ENCODE results near the gene GC. TPM values are rescaled to one million over a fixed set of nuclear protein-coding genes. Genes with fewer than 3 reads are reported as not detected.

Gene GC
- total RNA-seq, 2 donors from 2014 or later, result 0.69 TPM; not detected in 1

GRCh38 chr4:71775449-71775848 lies 8.4 kb downstream of the GC start:
- no peaks in the 10 kb centered on the region for H3K4me1 Mint-ChIP-seq
- no peak overlapping the region for H3K27ac Mint-ChIP-seq
- WGBS, 2 experiments (ENCODE audit: insufficient coverage in 1 of 2, insufficient read length in 1 of 2), result 94 to 100% methylated on average over 1 to 2 of the region's 2 CpGs

DNA sequence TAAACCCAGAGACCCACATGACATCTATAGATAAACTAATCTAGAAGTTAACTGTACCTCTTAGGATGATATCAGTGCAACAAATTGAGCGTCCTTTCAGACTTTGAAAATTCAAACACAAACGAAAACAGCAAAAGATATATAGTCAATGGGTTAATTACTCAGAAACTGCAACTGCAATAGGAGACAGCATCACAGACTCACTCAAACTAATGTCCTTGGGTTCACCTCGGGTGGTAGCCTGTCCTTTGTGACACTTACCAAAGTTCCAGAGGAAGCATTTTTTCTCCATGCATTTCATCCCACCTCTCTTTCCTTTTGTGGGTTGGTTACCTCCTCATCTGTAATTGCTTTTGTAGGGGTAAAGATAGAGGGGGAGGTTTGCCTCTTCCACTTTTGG lies 9.7 kb downstream of the GC start:
- H3K27ac Mint-ChIP-seq, result no peak overlapping the region

More at GRCh38 chr4:71775449-71775848, 8.4 kb downstream of the GC start:
- H3K9me3 Mint-ChIP-seq, result peaks cover 1% of the 10 kb centered on the region
- Histone ChIP-seq H3K4me3 (ENCODE audit: low read length) (no peak overlapping the region), H3K27ac (ENCODE audit: low read depth, low read length) (no peak overlapping the region), H3K27me3 (ENCODE audit: control insufficient read depth, insufficient read depth, low read length, poor library complexity, severe bottlenecking) (no peaks in the 10 kb centered on the region), H3K4me1 (ENCODE audit: control insufficient read depth, insufficient read depth, low read length) (no peaks in the 10 kb centered on the region), H3K36me3 (ENCODE audit: control insufficient read depth, insufficient read depth, low read length) (no peaks in the 10 kb centered on the region), H3K9ac (ENCODE audit: extremely low read depth, low read length, poor library complexity, severe bottlenecking) (no peak overlapping the region), H3K9me3 (ENCODE audit: control insufficient read depth, low read length) (no peaks in the 10 kb centered on the region)
- no peaks in the 10 kb centered on the region for H3K27me3 Mint-ChIP-seq (ENCODE audit: insufficient read depth)
- DNase-seq, result no peak
- H3K4me3 Mint-ChIP-seq, result no peak overlapping the region
- TF ChIP-seq, protein P1, sequence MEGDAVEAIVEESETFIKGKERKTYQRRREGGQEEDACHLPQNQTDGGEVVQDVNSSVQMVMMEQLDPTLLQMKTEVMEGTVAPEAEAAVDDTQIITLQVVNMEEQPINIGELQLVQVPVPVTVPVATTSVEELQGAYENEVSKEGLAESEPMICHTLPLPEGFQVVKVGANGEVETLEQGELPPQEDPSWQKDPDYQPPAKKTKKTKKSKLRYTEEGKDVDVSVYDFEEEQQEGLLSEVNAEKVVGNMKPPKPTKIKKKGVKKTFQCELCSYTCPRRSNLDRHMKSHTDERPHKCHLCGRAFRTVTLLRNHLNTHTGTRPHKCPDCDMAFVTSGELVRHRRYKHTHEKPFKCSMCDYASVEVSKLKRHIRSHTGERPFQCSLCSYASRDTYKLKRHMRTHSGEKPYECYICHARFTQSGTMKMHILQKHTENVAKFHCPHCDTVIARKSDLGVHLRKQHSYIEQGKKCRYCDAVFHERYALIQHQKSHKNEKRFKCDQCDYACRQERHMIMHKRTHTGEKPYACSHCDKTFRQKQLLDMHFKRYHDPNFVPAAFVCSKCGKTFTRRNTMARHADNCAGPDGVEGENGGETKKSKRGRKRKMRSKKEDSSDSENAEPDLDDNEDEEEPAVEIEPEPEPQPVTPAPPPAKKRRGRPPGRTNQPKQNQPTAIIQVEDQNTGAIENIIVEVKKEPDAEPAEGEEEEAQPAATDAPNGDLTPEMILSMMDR (conservative IDR thresholded peaks at IDR 0.05), result no peak
- no peaks in the 10 kb centered on the region for H3K36me3 Mint-ChIP-seq (ENCODE audit: low read depth)

GRCh38 chr4:71773004-71773403 lies 10.9 kb downstream of the GC start:
- WGBS, 2 experiments (ENCODE audit: insufficient coverage in 1 of 2, insufficient read length in 1 of 2), result 93% methylated on average over 2 of the region's 2 CpGs; no CpG with 5 or more reads in 1 of the 2 experiments
- Mint-ChIP-seq H3K9me3 (no peaks in the 10 kb centered on the region), H3K4me1 (peaks cover 2% of the 10 kb centered on the region), H3K27me3 (ENCODE audit: insufficient read depth) (no peaks in the 10 kb centered on the region), H3K36me3 (ENCODE audit: low read depth) (no peaks in the 10 kb centered on the region), H3K27ac (no peak overlapping the region), H3K4me3 (no peak overlapping the region)
- Histone ChIP-seq H3K9ac (ENCODE audit: extremely low read depth, low read length, poor library complexity, severe bottlenecking) (no peak overlapping the region), H3K4me1 (ENCODE audit: control insufficient read depth, insufficient read depth, low read length) (no peaks in the 10 kb centered on the region), H3K36me3 (ENCODE audit: control insufficient read depth, insufficient read depth, low read length) (no peaks in the 10 kb centered on the region), H3K4me3 (ENCODE audit: low read length) (no peak overlapping the region), H3K27me3 (ENCODE audit: control insufficient read depth, insufficient read depth, low read length, poor library complexity, severe bottlenecking) (no peaks in the 10 kb centered on the region), H3K27ac (ENCODE audit: low read depth, low read length) (no peak overlapping the region), H3K9me3 (ENCODE audit: control insufficient read depth, low read length) (no peaks in the 10 kb centered on the region)
- TF ChIP-seq, protein P1 (conservative IDR thresholded peaks at IDR 0.05), result no peak
- DNase-seq, result no peak

More for the DNA sequence above, 9.7 kb downstream of the GC start:
- no peaks in the 10 kb centered on the region for H3K27me3 Mint-ChIP-seq (ENCODE audit: insufficient read depth)
- H3K9me3 ChIP-seq (ENCODE audit: control insufficient read depth, low read length), result no peaks in the 10 kb centered on the region
- TF ChIP-seq, protein P1 (conservative IDR thresholded peaks at IDR 0.05), result no peak
- no peaks in the 10 kb centered on the region for H3K36me3 Mint-ChIP-seq (ENCODE audit: low read depth)
- H3K4me3 Mint-ChIP-seq, result no peak overlapping the region
- no peak for DNase-seq
- H3K27me3 ChIP-seq (ENCODE audit: control insufficient read depth, insufficient read depth, low read length, poor library complexity, severe bottlenecking), result no peaks in the 10 kb centered on the region
- no peak overlapping the region for H3K4me3 ChIP-seq (ENCODE audit: low read length)
- H3K9me3 Mint-ChIP-seq, result no peaks in the 10 kb centered on the region
- H3K36me3 ChIP-seq (ENCODE audit: control insufficient read depth, insufficient read depth, low read length), result no peaks in the 10 kb centered on the region
- H3K4me1 ChIP-seq (ENCODE audit: control insufficient read depth, insufficient read depth, low read length), result no peaks in the 10 kb centered on the region
- no peak overlapping the region for H3K27ac ChIP-seq (ENCODE audit: low read depth, low read length)
- peaks cover 2% of the 10 kb centered on the region for H3K4me1 Mint-ChIP-seq
- WGBS, 2 experiments (ENCODE audit: insufficient coverage in 1 of 2, insufficient read length in 1 of 2), result 88 to 100% methylated on average over 2 to 3 of the region's 3 CpGs
- no peak overlapping the region for H3K9ac ChIP-seq (ENCODE audit: extremely low read depth, low read length, poor library complexity, severe bottlenecking)
